Activated T-helper 2 cell treated with anti-CD3 and anti-CD28 coated beads, Interferon-gamma antibody, Interleukin-2, Interleukin-4, amounts not matched to agents 10 μg/mL and 5 μg/mL and 100 μg/mL, durations not matched to agents 14 hours and 24 hours and 36 hours (primary cell): ENCODE results near the gene UBE2J2. TPM values are rescaled to one million over a fixed set of nuclear protein-coding genes. Genes with fewer than 3 reads are reported as not detected.
"Not testable (repeated sequence)": the region's sequence is repeated elsewhere in the genome, so short reads cannot be mapped to it uniquely, and the experiment has no call there.

ENCODE experiments used
- DNase-seq: peaks from one replicate; pipeline ENCODE4 v3.0.0; 2021; ENCODE audit warnings: low spot score
- H3K27ac Mint-ChIP-seq: one replicate; pipeline ENCODE4 v1.8.0; 2021; ENCODE audit warnings: mixed read lengths
- H3K27me3 Mint-ChIP-seq: one replicate; pipeline ENCODE4 v1.8.0; 2021; ENCODE audit warnings: low read depth, mixed read lengths
- H3K36me3 Mint-ChIP-seq: one replicate; pipeline ENCODE4 v1.8.0; 2021; ENCODE audit warnings: low read depth, mixed read lengths
- H3K4me1 Mint-ChIP-seq: one replicate; pipeline ENCODE4 v1.8.0; 2021; ENCODE audit warnings: low read depth, mixed read lengths
- H3K4me3 Mint-ChIP-seq: one replicate; pipeline ENCODE4 v1.8.0; 2021; ENCODE audit warnings: low read depth, mild to moderate bottlenecking, moderate library complexity, mixed read lengths
- H3K9me3 Mint-ChIP-seq: one replicate; pipeline ENCODE4 v1.8.0; 2021; ENCODE audit warnings: mixed read lengths
- intact Hi-C: fragments of 100-400 bp; cut with micrococcal nuclease; formaldehyde crosslinking; loops from one replicate; pipeline ENCODE4 v1.15.1; 2023
- total RNA-seq: library from RNA; stranded (reverse); gene quantifications from 2 replicates; pipeline ENCODE4 v1.2.3, GENCODE V29; 2022

UBE2J2 gene
- total RNA-seq, result 79.3 and 81.0 TPM in 2 replicates

- Mint-ChIP-seq H3K4me1 (peaks cover 29% of the 10 kb centered on the region), H3K36me3 (peaks cover 32% of the 10 kb centered on the region), H3K27me3 (no peaks in the 10 kb centered on the region), H3K27ac (peak within 1 kb of the TSS; percentile 69), H3K4me3 (peak within 1 kb of the TSS; percentile 81), H3K9me3 (no peaks in the 10 kb centered on the region)
- intact Hi-C loops, result loop anchor here (2.0 to 10.0 kb wide), 3 partner anchors 41 to 159 kb away; partner anchors contain the start of genes B3GALT6, C1orf159 and SDF4
- DNase-seq, result peak; percentile 87
Measured at GRCh38 chr1:1273512-1274298, at the start of gene UBE2J2. Gene UBE2J2, minus strand, starts transcription at chr1:1273854. Its CDS starts 5,862 bp downstream, at chr1:1267992.

- intact Hi-C loops, result no loop called here
- Mint-ChIP-seq H3K4me1 (peaks cover 18% of the 10 kb centered on the region), H3K9me3 (no peaks in the 10 kb centered on the region), H3K4me3 (peak overlapping the region; percentile 87), H3K36me3 (peaks cover 30% of the 10 kb centered on the region), H3K27ac (peak overlapping the region; percentile 67), H3K27me3 (no peaks in the 10 kb centered on the region)
- DNase-seq, result no peak
Measured at GRCh38 chr1:1322952-1323351, 49.3 kb upstream of the UBE2J2 start.

- no peaks in the 10 kb centered on the region for H3K27me3 Mint-ChIP-seq
- peak overlapping the region; percentile 87 for H3K4me3 Mint-ChIP-seq
- H3K27ac Mint-ChIP-seq, result peak overlapping the region; percentile 67
- intact Hi-C loops, result no loop called here
- H3K4me1 Mint-ChIP-seq, result peaks cover 18% of the 10 kb centered on the region
- H3K9me3 Mint-ChIP-seq, result no peaks in the 10 kb centered on the region
- H3K36me3 Mint-ChIP-seq, result peaks cover 31% of the 10 kb centered on the region
- DNase-seq, result no peak
Measured at GRCh38 chr1:1322418-1322817, 48.8 kb upstream of the UBE2J2 start.

- no peak overlapping the region for H3K4me3 Mint-ChIP-seq
- H3K4me1 Mint-ChIP-seq, result peaks cover 18% of the 10 kb centered on the region
- intact Hi-C loops, result no loop called here
- peaks cover 33% of the 10 kb centered on the region for H3K36me3 Mint-ChIP-seq
- no peaks in the 10 kb centered on the region for H3K9me3 Mint-ChIP-seq
- H3K27ac Mint-ChIP-seq, result no peak overlapping the region
- DNase-seq, result no peak
- H3K27me3 Mint-ChIP-seq, result no peaks in the 10 kb centered on the region
Measured at GRCh38 chr1:1321477-1321876, 47.8 kb upstream of the UBE2J2 start.

GRCh38 chr1:1320666-1321448, 47.2 kb upstream of the UBE2J2 start:
- H3K36me3 Mint-ChIP-seq, result peaks cover 38% of the 10 kb centered on the region
- DNase-seq, result no peak
- H3K27ac Mint-ChIP-seq, result no peak overlapping the region
- H3K4me3 Mint-ChIP-seq, result no peak overlapping the region
- H3K4me1 Mint-ChIP-seq, result peaks cover 15% of the 10 kb centered on the region
- H3K9me3 Mint-ChIP-seq, result no peaks in the 10 kb centered on the region
- intact Hi-C loops, result no loop called here
- H3K27me3 Mint-ChIP-seq, result no peaks in the 10 kb centered on the region

GRCh38 chr1:1319646-1319941, 45.9 kb upstream of the UBE2J2 start:
- Mint-ChIP-seq H3K9me3 (no peaks in the 10 kb centered on the region), H3K27ac (no peak overlapping the region), H3K27me3 (no peaks in the 10 kb centered on the region), H3K4me1 (peaks cover 11% of the 10 kb centered on the region), H3K36me3 (peaks cover 46% of the 10 kb centered on the region), H3K4me3 (no peak overlapping the region)
- intact Hi-C loops, result no loop called here
- no peak for DNase-seq

GRCh38 chr1:1318777-1319645, 45.4 kb upstream of the UBE2J2 start:
- Mint-ChIP-seq H3K4me1 (peaks cover 11% of the 10 kb centered on the region), H3K9me3 (no peaks in the 10 kb centered on the region), H3K4me3 (no peak overlapping the region), H3K36me3 (peaks cover 46% of the 10 kb centered on the region), H3K27me3 (no peaks in the 10 kb centered on the region), H3K27ac (no peak overlapping the region)
- intact Hi-C loops, result no loop called here
- DNase-seq, result no peak

- intact Hi-C loops, result no loop called here
- Mint-ChIP-seq H3K27ac (no peak overlapping the region), H3K4me3 (no peak overlapping the region), H3K9me3 (no peaks in the 10 kb centered on the region), H3K4me1 (peaks cover 7% of the 10 kb centered on the region), H3K27me3 (no peaks in the 10 kb centered on the region), H3K36me3 (peaks cover 47% of the 10 kb centered on the region)
- no peak for DNase-seq
Measured at GRCh38 chr1:1318131-1318652, 44.5 kb upstream of the UBE2J2 start.

GRCh38 chr1:1317420-1317819, 43.8 kb upstream of the UBE2J2 start:
- DNase-seq, result no peak
- H3K4me3 Mint-ChIP-seq, result no peak overlapping the region
- peaks cover 49% of the 10 kb centered on the region for H3K36me3 Mint-ChIP-seq
- no peaks in the 10 kb centered on the region for H3K9me3 Mint-ChIP-seq
- H3K27me3 Mint-ChIP-seq, result no peaks in the 10 kb centered on the region
- peaks cover 4% of the 10 kb centered on the region for H3K4me1 Mint-ChIP-seq
- no peak overlapping the region for H3K27ac Mint-ChIP-seq
- intact Hi-C loops, result no loop called here

- H3K4me3 Mint-ChIP-seq, intact Hi-C loops, DNase-seq, H3K9me3 Mint-ChIP-seq, H3K27me3 Mint-ChIP-seq, H3K27ac Mint-ChIP-seq, H3K4me1 Mint-ChIP-seq: not testable (repeated sequence)
- H3K36me3 Mint-ChIP-seq, result peaks cover 44% of the 10 kb centered on the region
Measured at GRCh38 chr1:1316199-1316598, 42.5 kb upstream of the UBE2J2 start.

GRCh38 chr1:1315435-1315954, 41.8 kb upstream of the UBE2J2 start:
- intact Hi-C loops, result no loop called here
- Mint-ChIP-seq H3K4me1 (no peaks in the 10 kb centered on the region), H3K4me3 (no peak overlapping the region), H3K36me3 (peaks cover 48% of the 10 kb centered on the region), H3K27ac (no peak overlapping the region), H3K9me3 (no peaks in the 10 kb centered on the region), H3K27me3 (no peaks in the 10 kb centered on the region)
- no peak for DNase-seq

- DNase-seq, result no peak
- H3K27ac Mint-ChIP-seq, result no peak overlapping the region
- no peaks in the 10 kb centered on the region for H3K9me3 Mint-ChIP-seq
- no peaks in the 10 kb centered on the region for H3K4me1 Mint-ChIP-seq
- H3K4me3 Mint-ChIP-seq, result no peak overlapping the region
- no peaks in the 10 kb centered on the region for H3K27me3 Mint-ChIP-seq
- intact Hi-C loops, result no loop called here
- H3K36me3 Mint-ChIP-seq, result peaks cover 46% of the 10 kb centered on the region
Measured at GRCh38 chr1:1314678-1315335, 41.2 kb upstream of the UBE2J2 start.
